GM20431 (cell line): ENCODE results near the gene SPDYE3.
"Not testable (repeated sequence)": the region's sequence is repeated elsewhere in the genome, so short reads cannot be mapped to it uniquely, and the experiment has no call there.

Experiments
- in situ Hi-C: fragments of 300-500 bp; cut with MseI, MboI; formaldehyde crosslinking; loops from one replicate; pipeline ENCODE4 v1.15.0; 2020; ENCODE audit warnings: low sequenced_read_pairs; ENCODE audit not compliant: unreplicated experiment

Gene SPDYE3

DNA sequence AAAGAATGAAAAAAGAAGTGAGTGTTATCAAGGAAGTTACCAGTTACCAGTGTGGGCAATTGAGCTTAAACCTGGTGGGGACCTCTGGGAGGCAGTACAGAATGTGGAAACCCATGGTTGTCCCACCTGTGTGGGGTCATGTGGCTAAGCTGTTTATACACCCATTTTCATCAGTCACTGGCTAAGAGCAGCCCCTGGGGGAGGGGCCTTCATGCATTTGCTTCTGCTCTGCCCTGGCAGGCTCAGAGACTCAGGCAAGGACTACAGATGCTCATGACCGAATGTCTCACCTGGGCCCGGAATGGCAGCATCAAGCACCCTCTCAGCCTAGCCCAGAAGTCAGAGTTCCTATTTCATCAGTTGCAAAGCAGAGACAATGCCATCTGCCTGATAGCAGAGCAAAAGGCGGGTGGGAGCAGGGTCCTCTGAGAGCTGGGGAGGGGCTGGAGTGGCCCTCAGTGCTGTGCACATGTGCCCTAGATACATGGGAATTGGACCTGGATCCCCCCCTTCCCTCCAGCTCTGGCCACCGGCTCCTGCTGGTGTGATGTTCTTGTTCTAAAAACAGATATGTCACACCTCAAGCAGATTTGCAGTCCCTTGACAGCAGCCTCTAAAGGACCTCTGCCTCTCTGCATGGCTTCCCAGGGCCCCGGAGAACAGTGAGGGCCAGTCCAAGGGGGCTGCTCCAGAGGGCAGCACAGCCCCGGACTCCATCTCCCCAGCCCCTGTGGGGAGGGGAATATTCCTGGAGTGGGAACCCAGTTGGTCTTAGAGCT, 20.1 kb upstream of the SPDYE3 start:
- in situ Hi-C loops, result not testable (repeated sequence)

DNA sequence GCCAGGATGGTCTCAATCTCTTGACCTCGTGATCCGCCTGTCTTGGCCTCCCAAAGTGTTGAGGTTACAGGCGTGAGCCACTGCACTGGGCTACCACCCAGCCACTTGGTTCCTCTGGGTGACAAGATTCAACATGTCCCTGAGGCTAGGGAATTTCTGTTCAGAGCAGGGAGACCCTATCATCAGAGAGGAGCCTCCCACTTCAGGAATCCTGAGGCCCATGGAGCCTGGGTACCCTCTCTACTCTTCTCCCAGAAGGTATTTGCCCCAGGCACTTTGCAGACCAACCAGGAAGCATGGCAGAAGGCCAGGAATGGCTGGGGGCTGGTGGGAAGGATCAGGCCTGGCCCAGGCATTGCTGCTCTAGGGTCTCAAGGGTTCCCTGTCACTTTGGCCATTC, 19.2 kb upstream of the SPDYE3 start:
- in situ Hi-C loops, result not testable (repeated sequence)

DNA sequence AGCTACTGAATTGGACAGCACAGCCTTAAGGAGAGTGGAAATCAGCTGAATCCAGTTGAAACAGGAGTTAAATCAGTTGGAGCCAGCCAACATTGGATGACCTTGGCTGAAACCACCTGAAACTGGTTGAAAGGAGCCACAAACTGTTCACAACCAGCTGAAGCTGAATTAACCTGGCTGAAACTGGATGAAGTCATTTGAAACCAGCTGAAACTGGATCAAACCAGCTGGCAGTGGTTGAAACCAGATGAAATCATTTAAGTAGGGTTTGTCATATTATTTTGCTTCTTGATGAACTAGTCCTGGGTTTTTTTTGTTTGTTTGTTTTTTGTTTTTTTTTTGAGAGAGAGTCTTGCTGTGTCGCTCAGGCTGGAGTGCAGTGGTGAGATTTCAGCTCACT, 15.3 kb upstream of the SPDYE3 start:
- in situ Hi-C loops, result not testable (repeated sequence)

DNA sequence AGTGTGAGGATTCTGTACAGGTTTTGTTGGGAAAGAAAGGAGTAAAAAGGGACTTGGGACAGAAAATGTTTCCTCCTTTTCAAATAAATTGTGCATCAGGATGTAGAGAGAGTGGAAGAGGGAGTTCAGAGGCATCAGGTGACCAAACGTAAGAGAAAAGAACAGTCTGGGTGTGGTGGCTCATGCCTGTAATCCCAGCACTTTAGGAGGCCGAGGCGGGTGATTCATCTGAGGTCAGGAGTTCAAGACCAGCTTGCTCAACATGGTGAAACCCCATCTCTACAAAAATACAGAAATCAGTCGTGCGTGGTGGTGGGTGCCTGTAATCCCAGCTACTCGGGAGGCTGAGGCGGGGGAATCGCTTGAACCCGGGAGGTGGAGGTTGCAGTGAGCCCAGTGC, 12.2 kb upstream of the SPDYE3 start:
- in situ Hi-C loops, result not testable (repeated sequence)

DNA sequence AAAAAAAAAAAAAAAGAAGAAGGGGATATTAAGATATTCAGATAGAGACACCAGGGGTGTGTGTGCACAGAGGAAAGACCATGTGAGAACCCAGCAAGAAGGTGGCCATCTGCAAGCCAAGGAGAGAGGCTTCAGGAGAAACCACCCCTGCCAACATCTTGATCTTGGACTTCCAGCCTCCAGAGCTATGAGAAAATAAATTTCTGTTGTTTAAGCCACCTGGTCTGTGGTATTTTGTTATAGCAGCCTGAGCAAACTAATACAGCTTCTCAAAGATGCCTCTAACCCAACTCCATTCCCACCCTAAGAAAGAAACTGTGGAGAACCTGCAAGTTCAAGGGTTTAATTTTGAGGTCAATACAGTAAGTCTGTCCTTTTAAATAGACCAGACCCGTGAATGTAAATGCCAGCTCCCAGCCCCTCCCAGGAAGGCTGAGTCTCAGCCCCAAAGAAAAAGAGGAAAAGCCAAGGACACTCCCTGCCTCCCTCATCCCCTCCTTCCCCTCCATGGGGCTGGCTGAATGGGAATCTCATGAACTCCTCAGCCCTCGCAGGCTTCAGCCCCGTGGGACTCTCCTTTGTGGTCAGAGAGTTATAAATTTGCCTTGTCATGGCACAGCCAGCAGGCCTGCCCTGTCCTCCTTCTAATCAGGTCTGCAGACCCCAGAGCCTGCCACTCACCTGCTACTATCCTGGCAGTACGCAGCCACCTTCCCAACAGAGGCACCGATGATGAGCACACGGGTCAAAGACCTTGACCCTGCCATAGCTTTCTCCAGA, 9.5 kb upstream of the SPDYE3 start:
- in situ Hi-C loops, result not testable (repeated sequence)

DNA sequence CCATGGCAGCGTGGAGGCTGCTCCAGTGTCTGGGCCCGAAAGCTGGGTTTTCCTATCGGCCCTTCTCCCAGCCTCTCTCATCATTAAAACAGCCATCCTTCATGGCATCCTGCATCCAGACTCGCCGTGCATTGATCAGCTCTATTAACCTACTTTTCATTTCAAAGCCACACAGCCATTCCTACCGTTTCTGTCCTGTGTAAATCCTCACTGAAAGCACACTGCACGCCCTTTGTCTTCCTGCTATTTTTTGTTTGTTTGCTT, 8.9 kb upstream of the SPDYE3 start:
- in situ Hi-C loops, result not testable (repeated sequence)

DNA sequence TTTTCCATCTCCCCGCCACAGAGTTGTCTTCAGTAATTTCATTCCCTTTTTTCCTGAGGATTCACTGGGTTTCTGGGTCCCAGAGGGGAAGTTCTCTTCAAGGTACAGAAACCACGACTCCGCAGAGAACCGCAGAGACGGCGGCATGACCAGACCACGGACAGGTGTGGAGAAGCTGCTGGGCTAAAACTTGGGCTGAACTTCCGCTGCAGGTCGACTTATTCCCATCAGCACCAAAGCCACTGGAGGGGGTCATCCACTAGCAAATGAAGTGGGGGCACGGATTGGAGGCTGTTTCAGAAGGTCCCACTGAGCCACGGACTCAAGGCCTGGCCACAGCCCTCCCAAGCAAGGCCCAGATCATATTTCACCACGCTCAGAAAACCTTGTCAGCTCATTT, 3.0 kb upstream of the SPDYE3 start:
- in situ Hi-C loops, result not testable (repeated sequence)

DNA sequence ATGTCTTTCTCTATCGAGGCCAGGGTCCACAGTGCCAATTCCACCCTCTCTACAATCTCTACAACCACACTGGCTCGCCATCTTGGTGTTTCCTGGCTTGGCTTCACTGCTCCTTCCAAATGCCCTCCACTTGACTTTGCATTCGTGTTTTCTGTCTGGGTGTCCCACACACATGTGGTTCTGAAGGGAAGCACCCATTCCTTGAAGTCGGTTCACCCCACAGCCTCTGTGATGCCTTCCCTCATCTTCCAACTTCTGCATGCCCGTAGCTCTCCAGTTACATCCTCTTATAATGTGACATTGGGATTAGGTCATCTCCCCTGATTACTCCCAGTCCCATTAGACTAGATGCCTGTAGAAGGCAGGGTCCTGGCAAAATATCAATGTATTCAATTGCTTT, 10.8 kb downstream of the SPDYE3 start:
- in situ Hi-C loops, result not testable (repeated sequence)

DNA sequence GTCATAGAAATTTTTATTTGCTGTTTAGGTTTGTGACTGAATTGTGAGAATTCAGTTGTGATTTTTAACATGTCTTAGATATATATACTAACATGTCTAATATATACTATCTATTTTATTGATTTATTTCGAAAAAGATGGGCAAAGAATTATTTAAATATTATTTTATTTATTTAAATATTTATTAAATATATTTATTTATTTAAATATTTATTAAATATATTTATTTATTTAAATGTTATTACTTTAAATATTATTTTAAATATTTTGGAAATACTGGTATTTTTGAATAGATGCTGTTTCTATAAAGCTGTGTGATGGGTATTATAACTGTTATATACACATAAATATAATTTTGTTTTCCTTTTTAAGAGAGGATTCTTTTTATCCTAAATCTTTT, 14.1 kb downstream of the SPDYE3 start:
- in situ Hi-C loops, result not testable (repeated sequence)

DNA sequence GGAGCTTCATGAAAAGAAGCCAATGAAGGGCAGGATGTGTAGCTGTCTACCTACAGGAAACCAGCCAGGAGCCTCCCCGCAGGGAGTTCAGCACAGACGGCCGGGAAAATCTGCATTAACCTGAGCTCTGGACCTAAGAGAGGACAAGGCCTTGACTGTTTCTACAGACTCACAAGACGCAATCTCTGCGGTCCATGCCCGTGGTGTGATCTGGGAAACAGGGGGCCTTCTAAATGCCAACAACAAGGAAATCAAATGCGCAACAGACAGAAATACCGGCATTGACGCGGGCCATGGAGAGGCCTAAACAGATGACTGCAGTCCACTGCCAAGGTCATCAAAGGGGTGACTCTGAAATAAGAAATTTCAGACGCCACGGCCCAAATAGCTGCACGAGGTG, 16.7 kb downstream of the SPDYE3 start:
- in situ Hi-C loops, result not testable (repeated sequence)

DNA sequence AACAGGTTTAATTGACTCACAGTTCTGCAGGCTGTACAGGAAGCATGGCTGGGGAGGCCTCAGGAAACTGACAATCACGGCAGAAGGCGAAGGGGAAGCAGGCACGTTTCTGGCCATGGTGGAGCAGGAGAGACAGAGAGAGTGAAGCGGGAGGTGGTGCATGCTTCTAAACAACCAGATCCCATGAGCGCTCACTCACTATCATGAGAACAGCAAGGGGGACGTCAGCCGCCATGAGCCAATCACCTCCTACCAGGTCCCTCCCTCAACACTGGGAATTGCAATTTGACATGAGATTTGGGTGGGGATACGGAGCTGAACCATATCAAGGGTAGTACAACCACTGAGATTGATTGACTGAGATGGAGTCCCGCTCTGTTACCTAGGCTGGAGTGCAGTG, 18.2 kb downstream of the SPDYE3 start:
- in situ Hi-C loops, result not testable (repeated sequence)

DNA sequence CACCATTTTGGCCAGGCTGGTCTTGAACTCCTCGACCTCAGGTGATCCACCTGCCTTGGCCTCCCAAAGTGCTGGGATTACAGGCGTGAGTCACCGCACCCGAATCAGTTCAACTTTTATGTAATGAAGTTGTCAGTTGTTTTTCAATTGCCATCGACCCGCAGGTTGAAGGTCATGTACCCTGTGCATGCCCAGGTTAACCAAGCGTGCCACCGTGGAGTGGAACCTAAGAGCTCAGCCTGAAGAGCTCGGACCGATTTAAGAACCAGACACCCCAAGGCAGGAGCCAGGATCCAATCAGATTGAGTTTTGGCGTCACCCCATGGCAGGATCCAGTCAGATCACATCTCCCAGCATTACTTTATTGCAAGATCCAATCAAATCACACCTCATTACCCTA, 19.4 kb downstream of the SPDYE3 start:
- in situ Hi-C loops, result not testable (repeated sequence)

DNA sequence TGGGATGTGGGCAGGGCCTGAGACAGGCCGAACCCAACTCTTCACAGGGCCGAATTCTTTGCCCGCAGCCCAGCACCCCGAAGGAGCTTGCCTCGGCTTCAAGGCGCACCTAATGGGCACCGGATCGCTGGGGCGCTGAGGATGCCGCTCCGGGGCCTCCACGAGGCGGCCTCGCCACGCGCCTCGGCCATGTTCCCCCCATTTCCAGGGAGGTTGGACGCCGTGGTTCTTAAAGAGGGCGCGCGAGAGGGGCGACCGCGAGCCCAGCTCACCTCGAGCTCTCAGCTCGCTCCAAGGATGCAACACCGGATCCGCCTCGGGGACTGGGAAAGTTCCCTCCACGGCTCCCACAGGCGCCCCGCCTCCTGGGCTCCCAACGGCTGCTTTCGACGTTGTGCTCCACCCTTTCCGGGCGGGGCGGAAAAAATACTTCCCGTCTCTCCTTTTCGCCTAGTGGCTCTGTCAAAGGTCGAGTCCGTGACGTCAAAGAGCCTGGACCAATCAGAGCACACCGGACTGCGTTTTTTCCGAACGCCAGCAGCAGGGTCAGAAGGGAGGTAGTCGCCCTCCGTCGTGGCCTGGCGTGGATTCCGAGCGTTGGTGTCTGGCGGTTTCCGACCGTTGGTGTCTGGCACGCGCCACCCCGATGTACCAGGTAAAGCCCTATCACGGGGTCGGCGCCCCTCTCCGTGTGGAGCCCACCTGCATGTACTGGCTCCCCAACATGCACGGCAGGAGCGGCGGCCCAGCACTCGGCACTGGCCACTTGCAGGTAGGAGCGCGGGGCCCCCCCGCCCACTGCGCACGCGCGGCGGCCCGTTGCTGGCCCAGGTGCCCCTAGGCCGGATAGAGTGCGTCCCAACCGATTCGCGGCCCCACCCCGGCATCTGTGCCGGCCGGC, 28.3 kb downstream of the SPDYE3 start:
- in situ Hi-C loops, result not testable (repeated sequence)

DNA sequence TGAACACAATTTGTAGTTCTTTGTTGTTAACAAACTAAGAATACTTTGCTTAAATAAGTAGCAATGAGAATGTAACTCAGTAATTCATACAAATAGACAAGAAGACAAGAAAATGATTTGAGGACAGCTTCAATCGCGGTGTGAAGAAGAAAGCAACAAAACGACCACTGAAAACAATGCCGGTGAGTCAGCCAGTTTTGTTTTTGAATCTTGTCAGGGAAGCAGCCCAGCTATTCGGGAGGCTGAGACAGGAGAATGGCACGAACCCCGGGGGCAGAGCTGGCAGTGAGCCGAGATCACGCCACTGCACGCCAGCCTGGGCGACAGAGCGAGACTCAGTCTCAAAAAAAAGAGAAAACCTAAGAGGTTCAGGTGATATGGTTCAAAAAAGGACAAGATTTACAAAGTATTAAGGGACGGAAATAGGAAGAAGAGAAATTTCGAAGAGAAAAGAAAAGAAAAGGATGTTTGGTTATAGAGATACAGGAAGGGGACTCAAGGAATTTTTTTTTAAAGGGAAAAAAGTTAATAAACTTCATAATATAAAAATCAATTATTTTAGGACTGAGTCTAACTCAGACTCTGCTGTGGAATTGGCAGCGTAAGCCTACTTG, 30.7 kb downstream of the SPDYE3 start:
- in situ Hi-C loops, result not testable (repeated sequence)

DNA sequence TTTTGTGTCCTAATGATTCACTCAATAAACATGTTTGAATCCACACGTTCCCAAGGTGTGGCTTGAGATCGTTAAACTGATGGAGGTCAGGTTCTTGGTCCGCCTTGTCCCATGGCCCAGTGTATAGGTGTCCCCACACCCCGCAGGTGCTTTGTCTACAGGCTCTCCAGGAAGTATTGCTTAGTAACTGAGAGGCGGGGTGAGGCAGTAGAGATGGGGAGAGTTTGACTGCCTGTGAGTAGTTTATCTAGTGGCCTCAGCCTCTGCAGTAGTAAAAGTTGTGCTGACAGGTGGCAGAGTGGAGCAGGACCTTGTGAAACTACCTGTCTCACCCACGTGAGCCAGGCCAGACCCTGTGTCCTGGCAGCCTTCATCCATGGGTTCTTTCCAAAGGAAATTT, 33.8 kb downstream of the SPDYE3 start:
- in situ Hi-C loops, result not testable (repeated sequence)

DNA sequence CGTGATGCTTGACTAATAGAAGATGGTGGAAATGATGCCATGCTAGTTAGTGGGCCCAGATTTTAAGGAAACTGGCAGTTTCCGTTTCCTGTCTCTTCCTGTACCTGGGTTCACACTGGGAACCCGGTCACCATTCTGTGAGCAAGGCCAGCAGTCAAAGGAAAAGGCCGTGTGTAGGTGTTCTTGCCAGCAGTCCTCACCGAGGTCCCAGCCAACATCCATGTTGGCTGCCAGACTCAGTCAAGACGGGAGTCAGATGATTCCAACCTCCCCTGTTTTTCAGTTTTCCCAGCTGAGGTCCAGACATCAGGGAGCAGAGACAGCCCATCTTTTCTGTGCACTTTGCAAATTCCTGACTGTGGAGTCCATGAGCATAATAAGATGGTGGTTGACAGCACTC, 35.3 kb downstream of the SPDYE3 start:
- in situ Hi-C loops, result no loop called here

DNA sequence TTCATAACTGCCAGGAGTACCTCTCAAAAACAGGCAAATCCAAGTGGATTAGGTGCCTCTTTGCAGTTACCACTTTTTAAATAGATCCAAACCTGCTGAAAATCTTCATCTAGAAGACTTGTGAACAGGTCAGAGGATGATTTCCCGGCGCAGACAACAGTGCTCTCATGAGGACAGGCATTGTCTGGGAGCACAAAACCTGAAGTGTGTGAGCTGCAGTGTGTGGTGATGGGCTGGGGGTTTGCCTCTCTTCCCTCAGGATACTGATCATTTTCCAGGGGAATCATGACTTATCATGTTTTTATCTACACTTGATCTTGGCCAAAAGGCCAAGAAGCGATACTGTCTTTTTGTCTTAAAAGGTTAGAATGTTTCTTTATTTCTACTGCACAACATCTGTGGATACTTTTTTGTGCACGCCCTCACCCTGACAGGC, 36.6 kb downstream of the SPDYE3 start:
- in situ Hi-C loops, result not testable (repeated sequence)

DNA sequence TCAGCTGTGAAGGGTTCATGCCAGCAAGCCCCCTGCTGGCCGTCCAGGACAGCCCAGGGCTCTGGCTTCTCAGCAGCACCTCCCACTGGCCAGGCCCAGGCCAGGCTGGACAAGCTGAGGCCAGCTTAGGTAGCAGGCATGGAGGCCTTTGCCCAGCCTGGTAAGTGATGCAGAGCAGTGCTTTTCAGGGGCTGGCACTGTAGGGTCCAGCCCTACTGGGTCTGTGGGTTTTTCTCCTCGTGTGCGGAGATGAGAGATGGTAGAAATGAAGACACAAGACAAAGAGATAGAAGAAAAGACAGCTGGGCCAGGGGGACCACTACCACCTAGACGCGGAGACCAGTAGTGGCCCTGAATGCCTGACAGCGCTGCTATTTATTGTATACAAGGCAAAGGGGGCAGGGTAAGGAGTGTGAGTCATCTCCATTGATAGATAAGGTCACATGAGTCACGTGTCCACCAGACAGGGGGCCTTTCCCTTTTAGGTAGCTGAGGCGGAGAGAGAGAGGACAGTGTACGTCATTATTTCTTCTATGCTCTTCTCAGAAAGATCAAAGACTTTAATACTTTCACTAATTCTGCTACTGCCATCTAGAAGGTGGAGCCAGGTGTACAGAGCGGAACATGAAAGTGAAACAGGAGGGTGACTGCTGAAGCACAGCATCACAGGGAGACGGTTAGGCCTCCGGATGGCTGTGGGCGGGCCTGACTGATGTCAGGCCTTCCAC, 37.2 kb downstream of the SPDYE3 start:
- in situ Hi-C loops, result not testable (repeated sequence)

DNA sequence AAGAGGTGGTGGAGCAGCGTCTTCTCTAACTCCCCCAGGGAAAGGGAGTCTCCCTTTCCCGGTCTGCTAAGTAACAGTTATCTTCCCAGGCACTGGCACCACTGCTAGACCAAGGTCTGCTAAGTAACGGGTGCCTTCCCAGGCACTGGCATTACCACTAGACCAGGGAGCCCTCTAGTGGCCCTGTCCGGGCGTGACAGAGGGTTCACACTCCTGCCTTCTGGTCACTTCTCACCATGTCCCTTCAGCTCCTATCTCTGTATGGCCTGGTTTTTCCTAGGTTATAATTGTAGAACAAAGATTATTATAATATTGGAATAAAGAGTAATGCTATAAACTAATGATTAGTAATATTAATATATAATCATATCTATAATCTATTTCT, 37.8 kb downstream of the SPDYE3 start:
- in situ Hi-C loops, result not testable (repeated sequence)

DNA sequence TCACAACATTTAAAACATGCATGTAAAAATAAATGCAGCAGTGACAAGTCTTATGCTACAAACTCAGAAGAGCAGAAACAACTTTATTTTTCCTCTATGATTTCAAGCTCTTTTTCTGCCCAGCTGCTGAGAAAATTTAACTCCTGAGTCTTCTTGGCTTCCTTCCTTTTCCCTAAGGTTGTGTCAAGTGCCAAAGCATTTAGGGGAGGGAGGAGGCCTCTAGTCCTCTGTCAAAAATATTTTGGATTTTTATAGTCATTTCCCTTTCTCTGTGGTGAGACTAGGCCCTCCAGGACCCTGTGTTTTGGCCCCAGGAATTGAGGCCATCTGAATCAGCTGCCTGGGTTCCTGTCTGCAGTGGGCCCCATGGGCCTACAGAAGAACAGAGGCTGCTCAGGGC, 39.4 kb downstream of the SPDYE3 start:
- in situ Hi-C loops, result no loop called here
